Fibroblast of peridontal ligament (primary cell): ENCODE results near the gene DOK3.
A peak's percentile ranks its signal among the peaks of the same experiment; 100 is the strongest.

Experiments used
- DNase-seq: peaks from one replicate; pipeline ENCODE4 v3.0.0-alpha.2; 2010; ENCODE audit errors: extremely low read depth

Gene DOK3

DNA sequence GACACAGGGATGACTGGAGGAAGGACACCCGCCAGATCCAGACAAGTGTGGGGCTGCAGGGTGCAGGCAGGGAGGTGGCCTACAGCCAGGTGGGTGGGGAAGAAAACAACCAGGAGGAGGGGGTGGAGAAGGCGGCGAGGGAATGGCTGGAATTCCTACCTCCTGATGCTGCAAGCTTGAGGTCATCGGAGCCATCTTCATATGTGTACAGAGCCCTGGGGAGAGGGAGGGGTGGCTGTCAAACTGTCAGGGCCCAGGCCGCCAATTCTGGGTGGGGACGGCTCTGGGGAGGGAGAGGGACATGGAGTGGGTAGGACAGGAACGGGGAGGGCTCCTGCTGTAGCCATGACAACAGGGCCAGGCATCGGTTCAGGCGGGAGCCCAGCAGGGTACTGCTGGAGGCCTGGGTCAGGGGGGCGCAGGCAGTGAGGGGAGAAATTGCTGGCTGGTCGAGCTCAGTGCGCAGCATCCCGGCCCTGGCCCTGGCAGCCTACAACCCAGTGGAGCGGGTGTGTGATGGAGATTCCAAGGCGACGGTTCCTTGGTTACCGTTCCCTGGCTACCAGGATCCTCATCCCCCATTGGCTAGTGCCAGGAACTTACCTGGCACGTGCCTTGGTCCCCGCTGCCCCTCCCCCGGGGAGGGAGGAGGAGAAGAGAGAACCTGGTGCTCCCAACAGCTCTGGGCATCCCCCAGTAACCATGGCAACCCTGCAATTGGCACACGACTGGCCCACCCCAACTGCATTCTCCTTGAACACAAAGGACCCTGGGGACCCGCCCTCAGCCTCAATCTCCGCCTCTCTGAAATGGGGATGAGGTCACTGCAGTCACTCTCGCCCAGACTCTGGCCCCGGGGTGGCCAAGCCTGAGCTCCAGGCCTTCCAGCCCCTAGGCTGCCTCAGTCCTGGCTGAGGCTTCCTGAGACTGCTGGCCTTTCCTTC lies 40.7 kb downstream of the DOK3 start:
- no peak for DNase-seq

DNA sequence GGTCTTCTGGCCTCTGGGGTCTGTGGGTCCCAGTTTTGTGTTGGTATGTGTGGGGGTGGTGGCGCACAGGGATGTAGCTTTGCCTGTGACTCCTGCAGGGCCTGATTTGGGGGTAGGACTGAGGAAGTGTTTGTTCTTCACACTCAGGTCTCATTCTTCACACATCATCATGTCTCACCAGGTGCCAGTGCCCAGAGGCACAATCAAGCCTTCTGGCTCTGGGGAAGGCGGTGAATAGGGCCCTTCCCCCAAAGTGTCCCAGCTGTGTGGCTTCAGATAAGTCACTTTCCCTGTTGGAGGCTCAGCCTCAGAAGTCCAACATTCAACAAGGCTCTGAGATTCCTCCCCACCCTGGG lies 41.3 kb downstream of the DOK3 start:
- DNase-seq = no peak

GRCh38 chr5:177467436-177467835 lies 42.2 kb downstream of the DOK3 start:
- DNase-seq = no peak

GRCh38 chr5:177466861-177467260 lies 42.8 kb downstream of the DOK3 start:
- no peak for DNase-seq

GRCh38 chr5:177465044-177465443 lies 44.6 kb downstream of the DOK3 start:
- no peak for DNase-seq

DNA sequence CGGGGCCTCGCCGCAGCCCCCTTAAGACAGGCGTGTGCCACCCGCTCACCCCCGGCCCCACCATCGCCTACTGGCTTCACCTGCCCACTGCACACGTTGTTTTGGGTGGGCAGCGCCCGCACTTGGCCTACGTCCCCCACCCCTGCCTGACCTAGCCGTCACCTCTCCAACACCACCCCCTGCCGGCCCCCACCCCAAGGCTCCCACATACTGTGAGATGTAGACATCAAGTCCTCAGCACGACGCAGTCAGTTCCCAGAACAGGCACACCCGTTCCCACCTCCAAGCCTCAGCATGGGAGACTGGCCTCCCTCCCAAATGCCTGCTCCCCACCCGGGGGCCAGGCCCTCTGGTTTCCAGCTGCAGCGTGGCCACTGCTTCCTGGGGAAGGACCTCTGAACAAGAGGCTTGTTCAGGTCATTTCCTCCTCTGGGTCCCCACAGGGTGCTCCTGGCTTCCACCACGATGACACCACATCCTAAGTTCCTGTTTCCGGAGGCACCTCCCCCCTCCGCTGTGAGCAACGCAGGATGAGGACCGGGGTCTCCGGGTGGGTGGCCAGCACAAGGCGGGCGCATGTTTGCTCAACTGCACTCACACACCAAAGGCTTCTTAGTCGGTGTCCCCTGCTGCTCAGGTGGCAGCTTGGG lies 47.5 kb downstream of the DOK3 start:
- DNase-seq = no peak

GRCh38 chr5:177459819-177460628 lies 49.6 kb downstream of the DOK3 start:
- DNase-seq = no peak

DNA sequence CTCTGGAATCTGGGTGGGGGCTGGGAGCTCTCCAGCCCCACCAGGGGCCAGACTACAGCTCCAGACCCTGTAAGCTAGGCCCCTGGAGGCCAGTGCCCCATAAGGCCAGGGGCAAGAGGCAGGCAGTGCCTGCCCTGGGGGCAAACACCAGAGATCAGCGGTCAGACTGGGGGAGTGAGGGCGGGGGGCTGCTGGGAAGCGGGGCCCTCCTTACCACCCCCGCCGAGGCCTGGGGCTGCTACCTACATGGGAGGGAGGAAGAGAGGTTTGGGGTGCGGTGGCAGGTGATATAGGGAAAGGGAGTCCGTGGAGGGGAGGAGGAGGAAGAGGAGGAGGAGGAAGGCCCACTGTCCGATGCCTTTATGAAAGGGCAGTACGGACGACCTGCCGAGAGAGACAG lies 50.3 kb downstream of the DOK3 start:
- no peak for DNase-seq

DNA sequence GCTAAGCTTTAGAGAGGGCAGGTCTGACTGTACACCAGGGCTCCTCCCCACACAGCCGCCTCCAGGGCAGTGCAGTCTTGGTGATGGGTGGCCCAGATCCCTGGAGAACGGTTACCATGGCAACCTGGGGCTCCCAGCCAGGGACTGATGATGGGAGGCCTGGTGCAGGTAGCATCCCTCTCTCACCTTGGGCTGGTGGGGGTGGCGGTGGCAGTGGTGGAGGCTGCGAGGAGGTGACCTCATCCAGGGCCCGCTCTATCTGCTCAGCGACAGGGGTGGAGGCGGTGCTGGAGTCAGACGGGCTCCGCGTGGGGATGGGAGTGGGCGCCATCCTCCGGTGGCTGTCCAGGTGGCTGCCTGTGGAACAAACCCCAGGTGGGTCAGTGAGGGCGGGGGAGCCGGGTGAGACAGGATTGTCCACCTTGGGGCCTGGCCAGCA lies 50.7 kb downstream of the DOK3 start:
- no peak for DNase-seq

DNA sequence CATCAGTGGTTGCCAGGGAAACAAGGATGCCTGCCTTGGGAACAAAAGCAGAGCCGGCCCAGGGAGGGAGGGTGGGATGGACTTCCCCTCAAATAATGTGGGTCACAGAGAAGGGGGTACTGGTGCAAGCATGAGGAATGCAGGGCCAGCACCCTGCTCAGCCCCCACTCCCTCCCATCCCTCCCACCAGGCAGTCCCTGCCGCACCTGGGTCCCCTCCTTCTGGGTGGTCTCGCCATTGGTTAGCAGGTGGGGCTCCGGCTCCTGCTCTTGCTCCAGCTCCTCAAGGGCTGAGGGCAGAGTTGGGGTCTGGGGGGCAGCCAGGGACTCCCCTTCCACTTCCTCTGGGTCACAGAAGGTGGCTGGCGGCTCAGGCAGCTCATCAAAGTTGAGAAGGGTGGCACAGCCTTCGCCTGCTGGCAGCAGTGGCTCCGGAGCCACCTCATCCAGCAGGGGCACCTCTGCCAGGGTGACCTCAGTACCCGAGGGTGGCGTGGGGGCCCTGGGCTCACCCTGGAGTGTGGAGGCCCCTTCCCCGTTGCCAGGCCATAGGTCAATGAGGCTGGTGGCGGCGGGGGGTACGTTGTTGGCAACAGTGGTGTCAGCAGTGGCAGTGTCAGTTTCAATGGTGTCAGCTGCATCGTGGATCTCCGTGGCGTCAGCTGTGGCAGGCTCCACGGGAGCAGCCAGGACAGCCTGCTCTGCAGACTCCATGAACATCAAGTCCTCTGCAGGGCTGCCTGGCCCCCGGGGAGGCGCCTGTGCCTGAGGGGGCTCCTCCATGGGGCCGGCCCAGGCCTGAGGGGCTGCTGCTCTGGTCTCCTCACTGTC lies 51.6 kb downstream of the DOK3 start:
- DNase-seq = no peak

DNA sequence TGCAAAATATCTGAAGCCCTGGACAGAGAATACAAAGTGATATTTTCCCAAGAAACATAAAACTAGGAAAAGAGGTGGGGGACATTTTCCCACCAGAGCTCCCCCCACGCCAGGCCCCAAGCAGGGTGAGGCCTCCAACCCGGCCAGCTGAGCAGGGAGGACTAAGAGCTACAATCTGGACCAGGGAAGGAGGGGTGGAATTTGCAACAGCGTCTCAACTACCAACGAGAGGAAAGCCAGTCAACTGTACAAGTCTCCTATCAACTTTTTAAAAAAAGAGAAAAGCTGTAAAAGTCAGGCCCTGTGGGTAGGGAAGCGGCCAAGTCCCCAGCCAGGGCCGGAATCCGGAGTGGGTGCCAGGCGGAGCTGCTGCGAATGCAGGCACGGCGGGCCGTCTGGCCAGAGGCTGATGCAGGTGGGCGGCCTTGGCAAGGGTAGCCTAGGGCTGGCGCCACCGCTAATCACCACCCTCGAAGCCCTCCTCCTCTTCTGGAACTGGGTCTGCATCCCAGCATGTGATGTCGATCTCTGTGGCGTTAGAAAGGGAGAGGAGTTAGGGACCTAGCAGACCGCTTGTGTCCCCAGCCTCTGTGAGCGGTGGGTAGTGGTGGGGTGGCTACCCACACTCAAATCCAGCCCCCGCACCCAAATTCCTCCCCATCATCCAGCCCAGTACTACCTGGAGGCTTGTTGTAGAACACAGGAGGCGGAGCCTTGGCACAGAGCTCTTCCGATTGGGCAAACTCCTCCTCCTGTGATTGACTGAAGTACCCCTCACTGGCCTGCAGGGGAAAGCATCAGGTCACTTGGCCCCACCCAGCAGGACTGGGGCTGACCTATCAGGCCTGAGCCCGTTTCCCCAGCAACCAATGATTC lies 52.4 kb downstream of the DOK3 start:
- DNase-seq = peak; percentile 91

GRCh38 chr5:177456591-177456964 lies 53.0 kb downstream of the DOK3 start:
- no peak for DNase-seq

- DNase-seq = peak; percentile 84
Observed at GRCh38 chr5:177455661-177456590, 53.7 kb downstream of the DOK3 start.

DNA sequence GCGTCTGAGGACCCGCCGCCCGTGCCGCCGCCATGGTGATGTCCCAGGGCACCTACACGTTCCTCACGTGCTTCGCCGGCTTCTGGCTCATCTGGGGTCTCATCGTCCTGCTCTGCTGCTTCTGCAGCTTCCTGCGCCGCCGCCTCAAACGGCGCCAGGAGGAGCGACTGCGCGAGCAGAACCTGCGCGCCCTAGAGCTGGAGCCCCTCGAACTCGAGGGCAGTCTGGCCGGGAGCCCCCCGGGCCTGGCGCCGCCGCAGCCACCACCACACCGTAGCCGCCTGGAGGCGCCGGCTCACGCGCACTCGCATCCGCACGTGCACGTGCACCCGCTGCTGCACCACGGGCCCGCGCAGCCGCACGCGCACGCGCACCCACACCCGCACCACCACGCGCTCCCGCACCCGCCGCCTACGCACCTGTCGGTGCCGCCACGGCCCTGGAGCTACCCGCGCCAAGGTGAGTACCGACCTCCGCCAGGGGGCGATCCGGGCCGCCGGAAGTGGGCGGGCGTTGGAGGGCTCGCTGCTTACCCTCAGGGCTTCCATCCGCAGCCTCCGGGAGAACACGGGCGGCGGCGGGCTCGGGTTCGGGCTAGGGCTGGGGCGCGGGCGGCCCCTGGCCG lies 54.5 kb downstream of the DOK3 start:
- no peak for DNase-seq

DNA sequence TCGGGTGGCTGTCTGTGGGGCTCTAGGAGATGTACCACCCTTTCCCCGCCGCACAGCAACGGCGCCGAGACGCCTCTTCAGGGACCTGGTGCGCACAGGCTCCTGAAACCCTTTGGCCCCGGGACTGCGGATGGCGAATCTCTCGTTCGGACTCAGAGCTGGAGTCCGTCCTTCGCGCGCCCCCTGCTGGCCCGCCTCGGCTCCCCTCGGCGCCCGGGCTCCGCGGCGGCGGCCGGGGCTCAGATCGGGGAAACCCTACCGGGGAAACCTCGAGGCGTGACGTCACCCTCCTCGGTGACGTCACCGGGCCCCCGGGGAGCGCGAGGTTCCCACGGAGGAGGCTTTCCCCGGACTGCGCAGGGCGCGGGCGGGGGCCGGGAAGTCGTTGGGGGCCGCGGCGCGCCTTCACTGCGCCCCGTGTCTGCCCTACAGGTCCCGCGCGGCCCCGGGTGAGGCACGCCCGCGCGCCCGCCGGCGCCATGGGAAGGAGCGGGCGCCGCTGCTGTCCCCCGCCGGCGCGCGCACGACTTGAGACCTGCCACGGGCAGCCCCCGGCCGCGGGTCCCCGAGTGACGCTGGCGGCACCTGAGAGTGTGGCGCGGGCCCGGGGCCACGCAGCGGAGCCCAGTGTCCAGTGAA lies 55.1 kb downstream of the DOK3 start:
- DNase-seq = peak; percentile 82

GRCh38 chr5:177453852-177454396 lies 55.7 kb downstream of the DOK3 start:
- no peak for DNase-seq

GRCh38 chr5:177452688-177453638 lies 56.7 kb downstream of the DOK3 start:
- no peak for DNase-seq
